Stimulated activated CD4-positive, alpha-beta T cell treated with anti-CD3 and anti-CD28 coated beads, TNF-alpha, amount 100 ng/mL, for 4 hours (primary cell): ENCODE results near the gene USP27X.

ENCODE experiments used
- DNase-seq, 3 experiments: peaks; one replicate each; pipeline ENCODE4 v3.0.0-alpha.2; 2020; ENCODE audit warnings: low read depth in 3 of 3

The USP27X gene

GRCh38 chrX:49884290-49884862 is 5.1 kb downstream of the USP27X start:
- peak; percentile 27 to 34 (median 32) for DNase-seq

GRCh38 chrX:49892542-49892941 is 13.3 kb downstream of the USP27X start:
- no peak for DNase-seq

- no peak for DNase-seq
Observed at GRCh38 chrX:49896951-49897350, 17.7 kb downstream of the USP27X start.

- DNase-seq = no peak
Observed at GRCh38 chrX:49901048-49901447, 21.8 kb downstream of the USP27X start.

GRCh38 chrX:49910344-49910743 is 31.1 kb downstream of the USP27X start:
- DNase-seq = no peak

- no peak for DNase-seq
Observed at GRCh38 chrX:49912086-49912485, 32.8 kb downstream of the USP27X start.

GRCh38 chrX:49912861-49913260 is 33.6 kb downstream of the USP27X start:
- no peak for DNase-seq

- peak in 1 of 3 experiments; percentile 6 for DNase-seq
Observed at GRCh38 chrX:49915361-49916222, 36.3 kb downstream of the USP27X start.

GRCh38 chrX:49919617-49920016 is 40.3 kb downstream of the USP27X start:
- peak in 1 of 3 experiments; percentile 1 for DNase-seq

GRCh38 chrX:49921109-49921508 is 41.8 kb downstream of the USP27X start:
- DNase-seq = no peak

- peak; percentile 79 to 90 (median 89) for DNase-seq
Observed at GRCh38 chrX:49922291-49923241, 43.3 kb downstream of the USP27X start, which contains the start of gene CLCN5. Gene CLCN5 (plus strand): TSS chrX:49922596. CDS start chrX:49925299, 2,703 bp downstream.

GRCh38 chrX:49925176-49925575 is 45.9 kb downstream of the USP27X start:
- DNase-seq = no peak

GRCh38 chrX:49930039-49930438 is 50.8 kb downstream of the USP27X start:
- DNase-seq = no peak
